ENCODE data around the gene CTNNB1. TPM values are rescaled to one million over a fixed set of nuclear protein-coding genes. Genes with fewer than 3 reads are reported as not detected.

The CTNNB1 gene
- total and polyA plus RNA-seq, 2 of the 4 experiments (the other 2 are of a cell fraction), result 364 to 1,677 TPM

DNA sequence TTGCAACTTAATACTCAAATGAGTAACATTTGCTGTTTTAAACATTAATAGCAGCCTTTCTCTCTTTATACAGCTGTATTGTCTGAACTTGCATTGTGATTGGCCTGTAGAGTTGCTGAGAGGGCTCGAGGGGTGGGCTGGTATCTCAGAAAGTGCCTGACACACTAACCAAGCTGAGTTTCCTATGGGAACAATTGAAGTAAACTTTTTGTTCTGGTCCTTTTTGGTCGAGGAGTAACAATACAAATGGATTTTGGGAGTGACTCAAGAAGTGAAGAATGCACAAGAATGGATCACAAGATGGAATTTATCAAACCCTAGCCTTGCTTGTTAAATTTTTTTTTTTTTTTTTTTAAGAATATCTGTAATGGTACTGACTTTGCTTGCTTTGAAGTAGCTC, 40.3 kb downstream of the CTNNB1 start:
- no peak overlapping the region for H2BK15ac ChIP-seq (ENCODE audit: low read depth, low read length)
- DNase-seq (no peak), ATAC-seq (ENCODE audit: low read depth) (no peak)
- in situ Hi-C loops (cut with MboI; ENCODE audit: low sequenced_read_pairs), result no loop called here
- peaks cover 9% of the 10 kb centered on the region; the same call in 1 of the 2 replicates for H3K9me1 ChIP-seq (ENCODE audit: insufficient read depth, low read length)
- H4K91ac ChIP-seq (ENCODE audit: insufficient read depth, low read depth, low read length), result no peak overlapping the region
- no peak overlapping the region for H3K4me2 ChIP-seq (ENCODE audit: low read depth, low read length)
- no peak overlapping the region for H4K5ac ChIP-seq (ENCODE audit: low read depth, low read length)
- peaks cover 7 to 17% of the 10 kb centered on the region in 2 experiments; a peak in 3 of 4 replicates for H3K79me1 ChIP-seq (ENCODE audit: low read depth in 1 of 2, low read length in 2 of 2)
- dilution Hi-C loops (cut with HindIII; ENCODE audit: low sequenced_read_pairs, unreplicated experiment), result no loop called here
- intact Hi-C loops (cut with micrococcal nuclease), result loop anchor here (5.0 kb wide), 1 partner anchor 478 kb away; no protein-coding TSS in a partner anchor
- H4K8ac ChIP-seq (ENCODE audit: low read depth in 2 of 2, low read length in 2 of 2), result no peak overlapping the region
- H2BK20ac ChIP-seq (ENCODE audit: low read depth, low read length), result no peak overlapping the region
- H2BK120ac ChIP-seq (ENCODE audit: low read depth, low read length), result no peak overlapping the region
- H2AK9ac ChIP-seq (replicated peaks; ENCODE audit: low read depth, low read length, poor library complexity), result no peak overlapping the region
- no peaks in the 10 kb centered on the region for H3K9me3 ChIP-seq (ENCODE audit: control insufficient read depth, insufficient read depth, low read length)
- H3K56ac ChIP-seq (ENCODE audit: extremely low read depth, insufficient read depth, low read length), result no peak overlapping the region
- no peak overlapping the region for H2BK5ac ChIP-seq (ENCODE audit: low read depth, low read length, poor library complexity, severe bottlenecking)
- no peak overlapping the region for H3K4ac ChIP-seq (ENCODE audit: low read depth, low read length)
- TF ChIP-seq RAD21 (IDR thresholded peaks at IDR 0.05; ENCODE audit: low read length), result no peak
- H3K4me1 ChIP-seq (ENCODE audit: control insufficient read depth, insufficient read depth, low read length), result no peaks in the 10 kb centered on the region
- H3K18ac ChIP-seq (ENCODE audit: low read depth, low read length), result no peak overlapping the region
- H3K27ac ChIP-seq (ENCODE audit: insufficient read depth, low read length), result no peak overlapping the region
- no peak overlapping the region for H3K4me3 ChIP-seq (ENCODE audit: insufficient read depth, low read depth, low read length)
- H3K14ac ChIP-seq (replicated peaks; ENCODE audit: low read depth, low read length), result no peak overlapping the region
- no peak overlapping the region for H3K9ac ChIP-seq (ENCODE audit: low read depth, low read length)
- no peak overlapping the region for H2AFZ ChIP-seq (replicated peaks; ENCODE audit: low read length, poor library complexity)
- peaks cover 45% of the 10 kb centered on the region for H3K36me3 ChIP-seq (ENCODE audit: control insufficient read depth, insufficient read depth, low read length)
- no peak overlapping the region for H2AK5ac ChIP-seq (ENCODE audit: low read depth, low read length)
- CTCF ChIA-PET, result no interaction called here
- BruUV-seq (replicated peaks), result no TSS peak
- no peak overlapping the region for H3K23ac ChIP-seq (ENCODE audit: low read depth, low read length)
- POLR2A ChIA-PET (ENCODE audit: unreplicated experiment), result no interaction called here
- no CpG with 5 or more reads among the region's 2 CpGs for WGBS, 2 experiments (ENCODE audit: extremely low coverage in 2 of 2, insufficient read length in 1 of 2)
- no peaks in the 10 kb centered on the region for H3K27me3 ChIP-seq (ENCODE audit: control insufficient read depth, insufficient read depth, low read length)
- H4K20me1 ChIP-seq (ENCODE audit: insufficient read depth, low read length), result peaks cover 4% of the 10 kb centered on the region; the same call in 1 of the 2 replicates
